RWPE2 (cell line): ENCODE results near the gene NKAIN4.

ENCODE experiments used
- ATAC-seq: fragments of 200-7000 bp; cut with Tn5 transposase; 3 replicates; pipeline ENCODE4 v1.9.1; 2021; ENCODE audit warnings: low read depth
- DNase-seq: peaks from one replicate; pipeline ENCODE4 v3.0.0-alpha.2; 2020; ENCODE audit warnings: low spot score
- H3K27ac ChIP-seq: fragments of 450-650 bp; 2 replicates; pipeline ENCODE4 v1.5.1; 2017; ENCODE audit warnings: mild to moderate bottlenecking; ENCODE audit not compliant: poor library complexity, severe bottlenecking
- H3K27me3 ChIP-seq: fragments of 250-450 bp; sonication (Bioruptor Pico); 2 replicates; pipeline ENCODE4 v1.5.1; 2021; ENCODE audit warnings: mild to moderate bottlenecking, moderate library complexity; ENCODE audit not compliant: insufficient read depth, poor library complexity, severe bottlenecking
- H3K36me3 ChIP-seq: fragments of 250-450 bp; sonication (Bioruptor Pico); 2 replicates; pipeline ENCODE4 v1.5.1; 2020; ENCODE audit warnings: low read depth, mild to moderate bottlenecking, moderate library complexity
- H3K4me1 ChIP-seq: fragments of 250-450 bp; sonication (Bioruptor Pico); 2 replicates; pipeline ENCODE4 v1.5.1; 2021; ENCODE audit warnings: mild to moderate bottlenecking, moderate library complexity; ENCODE audit not compliant: insufficient read depth, poor library complexity, severe bottlenecking
- H3K4me3 ChIP-seq: fragments of 250-450 bp; sonication (Bioruptor Pico); 2 replicates; pipeline ENCODE4 v1.5.1; 2021; ENCODE audit warnings: mild to moderate bottlenecking, moderate library complexity; ENCODE audit not compliant: severe bottlenecking
- H3K9me3 ChIP-seq: fragments of 250-450 bp; sonication (Bioruptor Pico); 2 replicates; pipeline ENCODE4 v1.5.1; 2021; ENCODE audit warnings: mild to moderate bottlenecking, moderate library complexity; ENCODE audit not compliant: severe bottlenecking
- TF ChIP-seq, protein P1 (sequence below): fragments of 450-650 bp; IDR thresholded peaks from one replicate; pipeline ENCODE4 v1.5.1; 2017; ENCODE audit warnings: mild to moderate bottlenecking, moderate library complexity; ENCODE audit not compliant: poor library complexity, severe bottlenecking

NKAIN4 gene

DNA sequence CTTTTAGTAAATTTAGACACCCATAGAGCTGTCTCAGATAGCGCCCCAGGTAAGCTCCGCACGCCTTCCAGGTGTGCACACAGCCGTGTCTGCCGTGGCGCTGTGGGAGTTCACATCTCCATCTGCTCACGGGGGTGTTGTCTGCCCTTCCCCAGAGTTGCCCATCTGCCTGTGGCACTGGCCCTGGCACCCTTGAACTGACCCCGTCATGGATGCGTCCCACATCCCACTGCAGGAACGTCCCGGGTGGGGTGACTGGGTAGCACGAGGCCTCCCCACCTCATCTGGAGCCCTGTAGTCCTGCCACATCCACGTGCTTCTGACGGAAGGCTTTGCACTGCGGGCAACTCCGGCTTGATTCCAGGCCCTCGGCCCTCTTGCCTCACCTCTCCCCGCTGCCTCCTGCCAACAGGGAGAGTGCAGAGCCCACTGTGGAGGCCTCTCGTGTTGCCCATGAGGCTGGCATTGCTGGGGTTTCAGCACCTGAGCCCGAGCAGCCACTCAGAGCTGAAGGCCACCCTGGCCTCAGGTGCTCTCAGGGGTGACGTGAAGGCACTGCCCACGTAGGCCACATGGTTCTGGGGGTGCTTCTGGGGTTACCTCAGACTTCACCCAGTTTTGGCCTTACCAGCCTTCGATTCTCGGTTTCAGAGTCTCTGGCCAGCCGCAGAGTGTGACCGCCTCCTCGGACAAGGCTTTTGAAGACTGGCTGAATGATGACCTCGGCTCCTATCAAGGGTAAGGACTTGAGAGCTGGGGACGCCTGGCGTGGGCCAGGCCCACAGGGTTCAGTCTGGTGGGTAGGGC lies 23.4 kb upstream of the NKAIN4 start:
- H3K4me1 ChIP-seq: peaks cover 6% of the 10 kb centered on the region
- no peak overlapping the region for H3K27ac ChIP-seq
- DNase-seq (no peak), ATAC-seq (no peak)
- peaks cover 81% of the 10 kb centered on the region for H3K36me3 ChIP-seq
- TF ChIP-seq, protein P1, sequence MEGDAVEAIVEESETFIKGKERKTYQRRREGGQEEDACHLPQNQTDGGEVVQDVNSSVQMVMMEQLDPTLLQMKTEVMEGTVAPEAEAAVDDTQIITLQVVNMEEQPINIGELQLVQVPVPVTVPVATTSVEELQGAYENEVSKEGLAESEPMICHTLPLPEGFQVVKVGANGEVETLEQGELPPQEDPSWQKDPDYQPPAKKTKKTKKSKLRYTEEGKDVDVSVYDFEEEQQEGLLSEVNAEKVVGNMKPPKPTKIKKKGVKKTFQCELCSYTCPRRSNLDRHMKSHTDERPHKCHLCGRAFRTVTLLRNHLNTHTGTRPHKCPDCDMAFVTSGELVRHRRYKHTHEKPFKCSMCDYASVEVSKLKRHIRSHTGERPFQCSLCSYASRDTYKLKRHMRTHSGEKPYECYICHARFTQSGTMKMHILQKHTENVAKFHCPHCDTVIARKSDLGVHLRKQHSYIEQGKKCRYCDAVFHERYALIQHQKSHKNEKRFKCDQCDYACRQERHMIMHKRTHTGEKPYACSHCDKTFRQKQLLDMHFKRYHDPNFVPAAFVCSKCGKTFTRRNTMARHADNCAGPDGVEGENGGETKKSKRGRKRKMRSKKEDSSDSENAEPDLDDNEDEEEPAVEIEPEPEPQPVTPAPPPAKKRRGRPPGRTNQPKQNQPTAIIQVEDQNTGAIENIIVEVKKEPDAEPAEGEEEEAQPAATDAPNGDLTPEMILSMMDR: no peak
- no peaks in the 10 kb centered on the region for H3K27me3 ChIP-seq
- H3K9me3 ChIP-seq: no peaks in the 10 kb centered on the region
- H3K4me3 ChIP-seq: no peak overlapping the region

DNA sequence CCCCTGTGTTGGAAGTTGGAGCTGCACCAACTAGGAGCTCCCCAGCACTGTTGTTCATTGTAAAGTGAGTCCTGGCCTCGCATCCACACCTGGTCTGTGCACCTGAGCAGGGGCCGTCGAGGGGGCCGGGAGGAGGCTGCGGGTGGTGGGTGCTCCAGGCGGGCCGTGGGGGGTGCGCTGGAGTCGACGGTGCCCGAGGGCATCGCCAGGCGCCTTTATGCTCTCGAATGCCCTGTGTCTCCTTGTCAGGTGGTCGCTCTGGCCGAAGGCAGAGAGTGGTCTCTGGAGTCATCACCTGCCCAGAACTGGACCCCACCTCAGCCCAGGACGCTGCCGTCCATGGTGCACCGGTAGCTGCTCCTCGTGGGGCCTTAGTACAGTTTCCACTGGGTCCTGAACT lies 22.7 kb upstream of the NKAIN4 start:
- Histone ChIP-seq H3K27ac (no peak overlapping the region), H3K36me3 (peaks cover 74% of the 10 kb centered on the region), H3K4me3 (no peak overlapping the region), H3K27me3 (no peaks in the 10 kb centered on the region), H3K9me3 (no peaks in the 10 kb centered on the region), H3K4me1 (peaks cover 6% of the 10 kb centered on the region)
- DNase-seq: no peak
- TF ChIP-seq, protein P1: no peak
- ATAC-seq: no peak

DNA sequence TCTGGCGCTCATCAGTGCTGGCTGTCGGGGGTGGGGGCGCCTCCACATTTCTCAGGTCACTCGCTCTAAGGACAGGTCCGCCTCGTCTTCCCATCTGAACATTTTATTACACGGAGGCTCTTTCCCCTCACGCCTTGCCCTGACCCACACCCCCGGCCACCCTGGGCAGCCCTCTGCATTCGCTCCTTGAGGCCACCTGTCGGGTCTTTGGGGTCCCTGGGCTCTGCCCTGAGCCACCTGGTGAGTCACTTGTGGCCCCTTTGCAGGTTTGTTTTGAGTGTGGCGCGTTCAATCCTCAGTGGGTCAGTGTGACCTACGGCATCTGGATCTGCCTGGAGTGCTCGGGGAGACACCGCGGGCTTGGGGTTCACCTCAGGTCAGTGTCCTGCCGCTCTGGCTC lies 21.6 kb upstream of the NKAIN4 start:
- DNase-seq: no peak
- H3K9me3 ChIP-seq: no peaks in the 10 kb centered on the region
- H3K4me1 ChIP-seq: peaks cover 9% of the 10 kb centered on the region
- no peaks in the 10 kb centered on the region for H3K27me3 ChIP-seq
- H3K4me3 ChIP-seq: no peak overlapping the region
- TF ChIP-seq, protein P1: no peak
- no peak overlapping the region for H3K27ac ChIP-seq
- H3K36me3 ChIP-seq: peaks cover 66% of the 10 kb centered on the region
- ATAC-seq: no peak

DNA sequence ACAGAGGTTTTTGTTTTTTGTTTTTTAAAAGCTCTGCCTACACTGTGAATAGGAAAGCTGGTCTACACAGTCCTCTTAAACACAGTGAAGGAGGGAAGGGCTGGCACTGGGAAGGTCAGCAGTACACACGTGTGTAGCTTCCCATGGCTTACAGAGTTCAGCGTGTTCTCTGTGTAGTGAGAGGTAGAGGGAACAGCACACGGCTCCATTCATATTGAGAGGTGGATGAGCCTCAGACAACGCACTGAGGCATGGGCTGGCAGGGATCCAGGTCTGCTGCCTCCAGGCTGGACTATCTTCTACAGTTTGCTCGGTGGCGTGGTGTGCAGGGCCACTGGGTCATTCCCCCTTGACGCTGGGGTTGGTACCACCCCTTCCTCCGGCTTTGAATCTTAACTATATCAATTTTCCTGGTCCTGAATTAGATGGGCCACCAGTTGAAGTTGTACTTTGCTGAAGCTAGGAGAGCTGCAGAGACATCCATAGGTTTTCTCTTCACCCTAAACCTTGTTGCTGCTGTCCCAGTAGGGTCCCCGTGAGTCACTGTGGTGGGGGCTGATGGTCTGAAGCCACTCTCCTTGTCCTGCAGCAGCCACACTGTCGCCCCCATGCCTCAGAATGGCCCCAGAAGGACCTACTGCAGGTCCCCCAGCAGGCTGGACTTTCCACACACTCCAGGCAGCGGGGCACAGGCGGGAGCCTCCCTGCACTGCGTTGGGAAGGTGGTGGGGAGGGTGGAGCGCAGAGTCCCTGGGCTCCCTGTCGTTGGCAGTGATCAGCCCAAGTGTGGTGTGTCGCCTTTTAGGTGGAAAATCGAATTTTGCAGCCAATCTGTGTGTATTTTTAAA lies 20.3 kb upstream of the NKAIN4 start:
- Histone ChIP-seq H3K27me3 (no peaks in the 10 kb centered on the region), H3K9me3 (no peaks in the 10 kb centered on the region), H3K27ac (peak overlapping the region; percentile 34), H3K4me1 (peaks cover 9% of the 10 kb centered on the region), H3K4me3 (no peak overlapping the region), H3K36me3 (peaks cover 54% of the 10 kb centered on the region)
- DNase-seq: no peak
- no peak for ATAC-seq
- TF ChIP-seq, protein P1: no peak
